NCI-H82 treated with DMSO at 0.1 percent for 48 hours (cell line): ENCODE data around the gene CCDC33.

Experiments used
- DNase-seq: peaks from one replicate; lab custom pipeline; 2025; ENCODE audit not compliant: unreplicated experiment; lab: John Stamatoyannopoulos, UW

CCDC33 gene

GRCh38 chr15:74376825-74377581 is 140.9 kb downstream of the CCDC33 start:
- DNase-seq: no peak

DNA sequence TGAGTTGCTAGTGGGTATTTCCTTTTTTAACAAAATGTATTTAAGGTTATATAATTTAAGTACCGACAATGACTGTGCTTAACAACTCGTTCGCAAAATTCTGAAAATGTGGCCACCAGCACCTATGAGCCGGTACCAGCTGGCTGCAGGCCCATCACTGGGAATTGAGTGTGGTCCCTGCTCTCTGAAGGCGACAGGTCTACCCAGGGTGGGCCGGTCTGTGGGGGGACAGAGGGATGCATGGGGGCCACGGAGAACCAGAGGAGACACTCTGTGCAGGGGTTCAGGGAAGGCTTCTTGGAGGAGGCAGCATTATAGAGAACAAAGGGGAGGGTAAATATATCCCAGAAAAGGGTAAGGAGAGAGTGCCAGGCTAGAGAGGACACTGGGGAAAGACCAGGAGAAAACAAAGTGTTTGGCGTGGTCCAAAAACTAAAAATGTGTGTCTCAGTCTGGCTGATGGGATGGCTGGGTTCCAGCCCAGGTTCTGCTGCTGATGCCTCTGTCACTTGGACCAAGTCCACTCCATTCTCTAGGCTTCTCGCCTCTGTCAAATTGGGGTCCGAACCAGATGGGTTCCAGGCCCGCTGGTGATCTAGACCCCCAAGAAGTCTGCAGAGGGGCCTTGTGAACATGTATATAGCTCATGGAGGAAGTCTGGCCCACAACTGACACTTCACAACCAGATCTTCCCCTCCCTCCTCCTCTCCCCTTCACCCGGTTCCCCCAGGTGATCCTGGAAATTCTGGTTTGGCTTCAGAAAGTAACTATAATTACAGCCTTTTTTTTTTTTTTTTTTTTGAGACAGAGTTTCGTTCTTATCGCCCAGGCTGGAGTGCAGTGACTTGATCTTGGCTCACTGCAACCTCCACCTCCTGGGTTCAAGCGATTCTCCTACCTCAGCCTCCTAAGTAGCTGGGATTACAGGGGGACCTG is 142.0 kb downstream of the CCDC33 start:
- DNase-seq: no peak

GRCh38 chr15:74378848-74379247 is 142.7 kb downstream of the CCDC33 start:
- DNase-seq: no peak

DNA sequence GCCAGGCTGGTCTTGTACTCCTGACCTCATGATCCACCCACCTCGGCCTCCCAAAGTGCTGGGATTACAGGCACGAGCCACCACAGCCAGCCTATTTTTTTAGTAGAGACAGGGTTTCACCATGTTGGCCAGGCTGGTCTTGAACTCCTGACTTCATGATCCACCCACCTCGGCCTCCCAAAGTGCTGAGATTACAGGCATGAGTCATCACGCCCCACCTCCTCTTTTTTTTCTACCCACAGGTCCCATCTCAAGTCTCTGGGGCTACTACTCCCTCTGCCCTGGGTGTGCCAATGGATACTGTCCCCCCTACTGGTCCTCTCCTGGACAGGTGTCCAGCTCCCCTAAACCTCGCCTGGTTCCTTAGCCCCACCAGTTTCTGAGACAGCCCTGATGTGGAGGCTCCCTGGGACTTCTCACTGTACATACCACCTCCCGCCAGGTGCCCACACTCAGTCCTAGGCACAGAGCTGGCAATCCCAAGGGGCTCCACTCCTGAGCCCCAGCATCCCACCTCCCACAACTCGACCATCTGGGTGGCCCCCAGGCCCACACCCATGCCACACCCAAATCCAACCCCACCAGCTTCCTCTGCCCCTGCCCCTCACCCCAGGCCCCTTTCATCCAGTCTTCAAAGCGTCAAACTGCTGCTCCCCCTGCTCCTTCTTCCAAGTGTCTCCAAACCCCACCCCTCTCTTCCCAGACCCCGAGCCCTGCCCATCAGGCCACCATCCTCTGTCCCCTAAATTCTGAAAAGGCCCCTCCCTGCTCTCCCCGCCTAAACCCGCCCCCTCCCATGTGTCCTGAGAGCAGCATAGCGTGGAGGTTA is 144.4 kb downstream of the CCDC33 start:
- DNase-seq: no peak

DNA sequence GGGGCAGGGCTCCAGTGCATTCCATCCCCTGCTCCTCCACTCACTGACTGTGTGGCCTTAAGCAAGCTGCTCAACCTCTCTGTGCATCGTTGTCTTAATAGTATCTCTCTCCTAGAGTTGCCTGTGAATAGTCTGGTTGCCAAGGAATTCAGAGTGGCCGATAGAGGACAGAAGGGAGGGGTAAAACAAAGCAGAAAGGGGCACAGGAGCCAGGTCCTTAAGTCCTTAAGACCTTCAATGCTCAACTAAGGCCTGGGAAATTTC is 145.0 kb downstream of the CCDC33 start:
- DNase-seq: no peak

DNA sequence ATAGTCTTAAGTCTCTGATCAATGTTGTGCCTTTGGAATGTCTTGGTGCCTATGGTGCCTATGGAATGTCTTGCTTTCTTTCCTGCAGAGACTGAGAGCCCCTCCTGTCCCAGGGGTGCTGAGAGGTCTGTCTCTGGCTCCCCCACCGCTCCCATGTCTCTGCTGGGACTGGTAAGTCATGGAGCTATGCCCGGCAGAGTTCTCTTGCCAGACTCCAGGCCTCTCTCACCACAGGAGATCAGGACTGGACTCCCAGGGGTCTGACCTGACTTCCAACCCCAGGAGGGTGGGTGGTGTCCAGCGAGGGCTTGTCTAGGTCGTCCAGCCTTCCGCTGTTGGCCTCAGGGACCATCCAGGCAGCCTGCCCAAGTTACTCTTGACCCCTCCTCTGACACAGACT is 145.4 kb downstream of the CCDC33 start:
- no peak for DNase-seq

GRCh38 chr15:74382004-74382816 is 146.1 kb downstream of the CCDC33 start:
- DNase-seq: peak; percentile 17

DNA sequence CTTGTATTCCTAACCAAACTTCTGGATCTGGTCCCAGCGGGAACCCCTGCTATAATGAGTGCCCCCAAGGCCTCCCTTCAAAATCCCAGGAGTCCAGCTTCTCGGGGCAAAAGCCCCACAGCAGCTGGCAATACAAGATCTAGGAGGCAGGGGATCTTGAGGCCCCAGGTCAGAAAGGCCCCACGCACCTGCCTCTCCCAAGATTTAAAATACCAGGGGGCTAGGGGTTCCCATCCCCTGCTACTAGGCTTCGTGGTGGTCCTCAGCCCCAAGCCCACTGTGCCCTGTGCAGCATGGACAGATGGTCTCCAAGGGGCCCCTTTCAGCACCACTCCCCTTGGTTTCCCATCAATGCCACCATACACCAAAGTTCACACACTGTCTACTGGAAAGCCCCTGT is 147.2 kb downstream of the CCDC33 start:
- no peak for DNase-seq

GRCh38 chr15:74383695-74384565 is 147.8 kb downstream of the CCDC33 start:
- DNase-seq: no peak

DNA sequence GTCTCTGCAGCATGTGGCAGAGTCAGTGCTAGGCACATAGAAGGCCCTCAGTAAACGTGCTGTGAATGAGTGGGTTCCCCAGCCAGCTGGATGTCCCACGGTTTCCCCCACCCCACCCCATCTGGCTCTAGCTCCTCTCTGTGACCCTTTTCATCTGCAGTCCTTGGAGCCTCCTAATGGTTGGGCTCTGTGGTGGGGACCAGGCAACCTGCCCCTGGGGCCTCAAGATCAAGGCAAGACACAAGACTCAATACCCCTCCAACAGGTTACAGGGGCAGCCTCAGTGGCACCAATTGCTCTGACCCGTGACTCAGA is 148.4 kb downstream of the CCDC33 start:
- no peak for DNase-seq

GRCh38 chr15:74384881-74385643 is 148.9 kb downstream of the CCDC33 start:
- no peak for DNase-seq

DNA sequence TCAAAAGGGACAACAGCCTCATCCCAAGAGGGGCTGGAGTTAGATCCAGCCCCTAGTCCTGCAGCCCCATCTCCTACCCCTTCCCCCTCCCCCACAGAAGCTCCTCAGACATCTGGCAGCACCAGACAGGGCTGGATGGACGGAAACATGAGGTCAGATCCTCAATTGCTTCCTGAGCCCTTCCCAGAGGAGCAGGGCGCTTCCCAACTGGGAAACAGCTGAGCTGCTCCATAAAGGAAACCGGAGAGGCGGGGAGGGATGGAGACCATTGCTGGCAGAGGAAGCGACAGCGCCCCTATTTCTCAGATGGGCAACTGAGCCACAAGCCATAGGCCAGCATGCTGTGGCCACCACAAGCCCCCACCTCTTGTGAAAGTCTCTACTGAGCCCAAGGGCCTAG is 149.6 kb downstream of the CCDC33 start:
- no peak for DNase-seq
